Activated effector memory CD4-positive, alpha-beta T cell treated with Interleukin-2 at 50 U/mL for 16 hours (primary cell): ENCODE data around the gene GRK5.

Source experiments
- DNase-seq: peaks from one replicate; pipeline ENCODE4 v3.0.0-alpha.2; 2020

GRK5 gene

DNA sequence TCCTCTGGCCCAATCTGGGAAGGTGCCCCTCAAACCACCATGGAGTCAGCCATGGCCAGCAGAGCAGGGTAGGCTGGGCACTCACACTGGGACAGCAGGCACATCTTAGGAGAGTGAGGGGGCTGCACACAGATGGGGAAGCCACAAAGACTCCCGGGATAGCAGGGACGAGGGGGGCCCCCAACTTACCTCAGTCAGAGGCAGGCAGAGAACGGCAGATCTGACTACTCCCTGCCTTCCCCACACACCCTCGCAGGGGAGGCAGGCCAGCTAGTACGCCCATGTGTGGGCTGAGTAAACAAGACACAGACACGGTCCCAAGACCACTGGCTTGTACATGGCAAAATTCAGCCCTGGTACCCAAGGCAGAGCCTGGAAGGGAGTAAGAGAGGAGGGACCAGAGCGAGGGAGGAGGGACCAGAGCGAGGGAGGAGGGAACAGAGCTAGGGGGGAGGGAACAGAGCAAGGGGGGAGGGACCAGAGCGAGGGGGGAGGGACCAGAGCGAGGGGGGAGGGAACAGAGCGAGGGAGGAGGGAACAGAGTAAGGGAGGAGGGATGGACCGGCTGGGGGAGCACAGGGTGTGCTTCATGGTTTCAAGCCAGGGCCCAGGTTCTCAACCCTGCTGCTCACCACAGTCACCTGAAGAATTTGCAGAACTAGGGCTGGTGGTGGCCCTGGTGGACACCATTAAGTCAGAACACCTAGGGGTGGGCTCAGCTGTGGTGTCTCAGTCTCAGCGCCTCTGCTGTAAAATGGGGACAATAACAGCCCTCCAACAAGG lies 261.4 kb downstream of the GRK5 start:
- DNase-seq = no peak

DNA sequence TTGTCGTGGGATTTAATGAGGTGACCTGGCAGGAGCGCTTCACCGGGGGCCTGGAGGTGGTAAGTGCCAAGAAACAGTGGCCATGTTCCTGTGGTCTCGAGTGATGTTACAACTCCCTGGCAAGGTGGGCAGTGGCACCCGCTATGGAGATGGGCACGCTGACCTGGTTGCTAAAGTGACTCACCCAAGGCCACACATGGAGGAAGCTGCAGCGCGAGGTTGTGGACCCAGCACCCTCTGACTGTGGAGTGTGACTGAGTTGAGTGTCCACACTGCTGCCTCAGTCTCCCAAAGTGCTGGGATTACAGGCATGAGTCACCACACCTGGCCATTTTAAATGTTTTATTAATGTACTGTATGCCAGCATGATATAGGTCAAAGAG lies 261.9 kb downstream of the GRK5 start:
- DNase-seq = no peak

DNA sequence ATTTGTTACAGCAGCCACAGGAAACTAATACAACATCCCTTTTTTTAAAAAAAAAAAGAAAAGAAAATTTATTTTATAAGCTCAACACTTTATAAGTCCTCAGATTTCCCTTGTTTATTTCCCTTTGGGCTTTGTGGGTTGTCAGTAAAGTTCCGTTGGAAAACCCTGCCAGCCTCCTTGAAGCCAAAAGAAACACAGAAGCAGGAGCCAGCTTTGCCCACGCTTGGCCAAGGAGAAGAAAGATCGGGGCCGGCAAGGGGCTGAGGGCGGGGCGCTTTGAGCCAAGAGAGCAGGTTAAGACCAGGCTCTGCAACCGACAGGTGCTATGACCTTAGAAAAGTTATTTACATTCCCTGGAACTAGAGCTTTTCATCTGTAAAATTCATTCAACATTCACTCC lies 262.5 kb downstream of the GRK5 start:
- no peak for DNase-seq

DNA sequence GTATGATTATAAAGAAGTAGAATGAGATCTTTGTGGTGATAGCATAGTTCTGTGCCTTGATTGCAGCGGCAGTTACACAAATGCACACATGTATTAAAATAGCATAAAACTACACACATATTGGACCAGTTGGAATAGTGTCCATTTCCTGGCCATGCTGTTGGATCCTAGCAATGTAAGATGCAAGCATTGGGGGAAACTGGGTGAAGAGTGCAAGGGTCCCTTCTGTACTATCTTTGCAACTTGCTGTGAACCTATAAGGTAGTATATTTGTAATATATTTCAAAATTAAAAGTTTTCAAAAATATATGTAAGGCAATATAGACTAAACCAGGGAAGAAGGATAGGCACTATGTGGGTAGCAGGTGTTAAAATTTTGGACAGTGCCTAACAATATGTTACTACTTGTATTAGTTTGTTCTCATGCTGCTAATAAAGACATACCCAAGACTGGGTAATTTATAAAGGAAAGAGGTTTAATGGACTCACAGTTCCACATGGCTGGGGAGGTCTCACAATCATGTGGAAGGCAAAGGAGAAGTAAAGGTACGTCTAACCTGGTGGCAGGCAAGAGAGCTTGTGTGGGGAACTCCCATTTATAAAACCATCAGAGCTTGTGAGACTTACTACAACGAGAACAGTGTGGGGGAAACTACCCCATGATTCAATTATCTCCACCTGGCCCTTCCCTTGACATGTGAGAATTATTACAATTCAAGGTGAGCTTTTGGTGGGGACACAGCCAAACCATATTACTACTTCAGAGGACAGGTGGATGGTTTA lies 263.7 kb downstream of the GRK5 start:
- no peak for DNase-seq

DNA sequence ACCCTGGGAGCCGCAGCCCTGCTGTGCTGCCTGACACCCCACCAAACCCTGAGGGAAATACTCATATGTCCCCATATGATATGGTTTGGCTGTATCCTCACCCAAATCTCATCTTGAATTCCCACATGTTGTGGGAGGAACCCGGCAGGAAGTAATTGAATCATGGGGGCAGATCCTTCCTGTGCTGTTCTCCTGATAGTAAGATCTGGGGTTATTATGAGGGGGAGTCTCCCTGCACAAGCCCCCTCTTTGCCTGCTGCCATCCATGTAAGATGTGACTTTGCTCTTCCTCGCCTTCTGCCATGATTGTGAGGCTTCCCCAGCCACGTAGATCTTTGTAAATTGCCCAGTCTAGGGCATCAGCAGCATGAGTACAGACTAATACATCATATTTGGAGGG lies 266.4 kb downstream of the GRK5 start:
- no peak for DNase-seq

GRCh38 chr10:119474606-119475005 lies 267.2 kb downstream of the GRK5 start:
- no peak for DNase-seq

- DNase-seq = no peak
Measured at GRCh38 chr10:119477444-119477843, 270.1 kb downstream of the GRK5 start.

DNA sequence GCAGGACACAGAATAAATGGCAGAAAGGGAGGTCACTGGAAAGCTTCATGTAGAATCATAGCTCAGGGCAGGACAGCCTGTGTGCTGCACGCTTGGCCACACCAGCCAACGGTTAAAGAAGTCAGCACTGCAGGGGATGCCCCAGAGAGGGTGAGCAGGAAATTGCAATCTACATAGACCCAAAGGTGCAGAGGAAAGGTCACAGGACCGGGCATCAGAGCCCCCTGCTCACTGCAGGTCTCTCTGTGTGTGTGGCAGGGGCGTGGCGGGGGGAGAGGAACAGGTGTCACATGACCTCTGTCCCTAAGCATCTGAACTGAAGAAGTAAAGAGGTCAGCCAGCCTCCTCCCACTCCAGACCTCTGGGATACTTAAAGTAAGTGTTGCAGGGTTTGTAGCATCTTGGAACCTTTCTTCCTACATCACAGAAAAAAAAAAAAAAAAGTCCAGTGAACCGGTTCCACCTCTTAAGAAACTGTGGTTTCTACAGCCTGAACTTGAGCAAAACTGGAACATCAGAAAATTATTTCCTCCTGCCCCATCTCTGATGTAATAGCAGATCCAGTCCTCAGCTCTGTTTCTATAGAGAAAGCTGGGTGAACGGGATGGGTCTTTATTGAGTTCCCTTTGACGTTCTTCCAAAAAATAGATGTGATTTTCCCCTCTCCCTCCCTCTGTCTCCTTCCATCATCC lies 270.9 kb downstream of the GRK5 start:
- no peak for DNase-seq

GRCh38 chr10:119478811-119479341 lies 271.5 kb downstream of the GRK5 start:
- no peak for DNase-seq

- no peak for DNase-seq
Measured at GRCh38 chr10:119479532-119479931, 272.2 kb downstream of the GRK5 start.

- DNase-seq = no peak
Measured at GRCh38 chr10:119480667-119481066, 273.3 kb downstream of the GRK5 start.

DNA sequence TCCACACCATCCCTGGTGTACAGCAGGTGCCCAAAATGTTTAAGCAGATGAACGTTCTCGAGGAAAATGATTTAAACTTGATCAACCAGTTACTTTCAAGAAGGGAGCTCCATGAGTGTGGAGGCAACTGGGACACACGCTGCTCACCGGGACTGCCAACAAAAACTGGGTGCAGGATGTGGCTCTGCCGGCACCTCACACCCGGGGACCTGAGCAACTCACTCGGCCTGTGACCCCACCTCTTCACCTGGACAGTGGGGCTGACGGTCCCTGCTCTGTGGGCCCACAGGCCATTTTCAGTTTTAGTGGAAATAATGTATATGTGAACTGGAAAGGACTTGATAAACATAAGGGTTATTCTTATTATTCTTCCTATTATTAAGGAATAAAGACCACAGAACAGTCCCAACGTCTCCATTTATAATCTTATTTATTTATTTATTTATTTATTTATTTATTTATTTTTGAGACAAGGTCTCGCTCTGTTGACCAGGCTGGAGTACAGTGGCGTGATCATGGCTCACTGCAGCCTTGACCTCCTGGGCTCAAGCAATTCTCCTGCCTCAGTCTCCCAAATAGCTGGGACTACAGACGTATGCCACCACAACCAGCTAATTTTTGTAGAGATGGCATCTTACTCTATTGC lies 274.5 kb downstream of the GRK5 start:
- no peak for DNase-seq

- no peak for DNase-seq
Measured at GRCh38 chr10:119483001-119483400, 275.6 kb downstream of the GRK5 start.

DNA sequence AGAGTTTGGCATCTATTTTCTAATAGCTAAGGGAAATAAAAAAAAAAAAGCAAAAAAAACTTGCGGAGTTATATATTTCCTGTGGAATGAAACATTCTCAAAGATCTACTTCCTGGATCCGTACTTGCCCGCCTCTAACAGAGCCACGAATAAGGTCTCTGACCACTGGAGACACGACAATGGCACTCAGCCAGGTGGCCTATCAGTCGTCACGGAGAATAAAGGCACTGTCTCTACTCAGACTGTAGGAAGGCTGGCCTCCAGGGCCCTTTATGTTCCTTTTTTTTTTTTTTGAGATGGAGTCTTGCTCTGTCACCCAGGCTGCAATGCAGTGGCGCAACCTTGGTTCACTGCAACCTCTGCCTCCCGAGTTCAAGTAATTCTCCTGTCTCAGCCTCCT lies 276.5 kb downstream of the GRK5 start:
- DNase-seq = no peak

DNA sequence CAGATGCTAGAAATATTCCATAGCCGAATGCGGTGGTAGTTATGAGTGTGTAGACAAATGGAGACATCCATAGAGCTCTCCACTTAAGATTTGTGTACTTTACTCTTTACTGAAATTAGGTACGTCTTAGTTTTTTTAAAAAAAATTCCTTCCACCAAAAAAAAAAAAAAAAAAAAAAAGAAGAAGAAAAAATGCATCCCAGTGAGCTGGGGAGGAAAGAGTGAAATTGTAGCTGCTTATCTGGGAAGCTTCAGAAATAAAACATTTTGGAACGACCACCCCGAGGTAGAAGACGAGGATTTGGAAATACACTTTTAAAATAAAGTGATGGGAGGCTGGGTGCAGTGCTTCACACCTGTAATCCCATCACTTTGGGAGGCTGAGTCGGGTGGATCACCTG lies 281.3 kb downstream of the GRK5 start:
- no peak for DNase-seq

GRCh38 chr10:119489991-119490326 lies 282.6 kb downstream of the GRK5 start:
- no peak for DNase-seq

DNA sequence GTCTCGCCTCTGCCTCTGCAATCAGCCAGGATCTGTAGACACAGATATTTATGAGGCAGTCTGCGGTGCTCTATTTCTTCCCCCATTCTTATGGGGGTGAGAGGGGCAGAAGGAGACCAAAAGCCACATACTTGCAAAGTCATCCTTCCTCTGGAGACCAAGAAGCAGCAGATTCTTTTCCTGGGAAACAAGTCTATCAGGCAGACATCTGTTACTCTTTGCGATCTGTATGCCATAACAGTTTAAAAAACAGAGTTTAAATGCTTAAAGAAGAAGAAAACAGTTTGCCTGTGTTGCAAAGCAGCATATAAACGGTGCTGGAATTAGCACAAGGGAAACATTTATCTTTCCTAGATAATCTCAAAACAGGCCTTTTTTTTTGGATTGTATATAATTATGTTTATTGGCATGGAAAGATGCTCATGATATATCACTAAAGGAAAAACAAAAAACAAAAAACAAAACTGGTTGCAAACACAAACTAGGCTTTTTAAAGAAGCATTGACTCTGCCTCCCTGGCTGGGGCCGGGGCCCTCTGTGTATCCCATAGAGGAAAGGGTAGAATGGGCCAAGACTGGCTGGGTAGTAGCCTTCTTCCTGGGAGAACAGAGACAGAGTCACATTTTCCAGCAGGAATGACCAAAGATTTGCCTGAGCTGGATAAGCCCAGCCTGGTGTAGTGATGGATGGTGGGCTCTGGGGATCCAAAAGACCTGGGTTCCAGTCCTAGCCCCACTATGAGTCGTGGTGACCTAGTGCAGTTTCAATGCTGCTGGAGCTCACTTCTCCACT lies 284.8 kb downstream of the GRK5 start:
- DNase-seq = no peak

GRCh38 chr10:119493155-119493554 lies 285.8 kb downstream of the GRK5 start:
- DNase-seq = no peak

GRCh38 chr10:119494236-119495020 lies 287.1 kb downstream of the GRK5 start:
- no peak for DNase-seq

GRCh38 chr10:119495021-119495505 lies 287.7 kb downstream of the GRK5 start:
- no peak for DNase-seq

- DNase-seq = no peak
Measured at GRCh38 chr10:119495545-119495944, 288.2 kb downstream of the GRK5 start.
